D341Med (cell line): ENCODE data around the gene DMXL1.

Experiments
- DNase-seq: peaks from one replicate; pipeline ENCODE4 v3.0.0; 2012; ENCODE audit warnings: low spot score

Gene DMXL1

DNA sequence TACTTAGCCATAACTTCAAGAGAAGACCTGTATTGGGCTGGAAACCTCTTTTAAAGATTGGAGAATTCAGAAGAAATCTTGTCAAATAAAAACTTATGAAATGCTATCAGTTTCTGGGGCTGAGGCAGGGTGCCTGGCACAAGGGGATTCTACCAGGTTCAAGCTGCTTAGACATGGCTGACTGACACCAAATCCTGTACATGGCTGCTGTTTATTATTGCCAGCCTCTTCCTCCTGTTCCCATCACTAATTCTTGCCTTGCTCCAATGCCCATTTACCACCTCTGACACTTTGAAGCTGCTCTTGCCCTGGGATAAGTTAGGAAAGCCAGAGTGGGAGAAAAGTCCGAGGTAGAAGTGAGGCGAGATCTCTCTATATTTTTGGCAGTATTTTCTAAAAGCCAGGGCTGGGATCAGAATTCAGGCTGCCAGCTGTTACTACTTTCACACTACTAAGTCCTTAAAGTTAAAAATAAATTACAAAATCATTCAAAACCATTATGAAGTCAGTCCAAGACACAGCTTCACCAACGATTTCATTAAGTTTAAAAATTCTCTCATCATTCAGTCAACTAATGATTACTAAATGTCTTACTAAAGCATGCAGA, 218.7 kb downstream of the DMXL1 start:
- no peak for DNase-seq

DNA sequence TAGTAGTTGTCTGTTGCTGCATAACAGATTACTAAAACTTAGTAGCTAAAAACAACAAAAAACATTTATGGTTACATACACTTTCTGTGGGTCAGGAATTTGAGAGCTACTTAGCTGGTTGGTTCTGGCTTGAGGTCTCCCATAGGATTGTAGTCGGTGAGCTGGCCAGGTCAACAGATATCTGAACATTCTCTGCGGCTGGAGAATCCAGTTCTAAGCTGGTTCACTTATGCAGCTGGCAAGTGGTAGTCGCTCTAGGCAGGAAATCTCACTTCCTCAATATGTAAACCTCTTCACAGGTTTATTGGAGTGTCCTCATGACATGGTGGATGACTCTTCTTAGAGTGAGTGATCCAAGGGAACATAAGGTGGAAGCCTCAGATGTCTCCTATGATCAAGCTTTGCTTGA, 219.3 kb downstream of the DMXL1 start:
- DNase-seq = no peak

GRCh38 chr5:119290607-119291006, 219.7 kb downstream of the DMXL1 start:
- DNase-seq = no peak

DNA sequence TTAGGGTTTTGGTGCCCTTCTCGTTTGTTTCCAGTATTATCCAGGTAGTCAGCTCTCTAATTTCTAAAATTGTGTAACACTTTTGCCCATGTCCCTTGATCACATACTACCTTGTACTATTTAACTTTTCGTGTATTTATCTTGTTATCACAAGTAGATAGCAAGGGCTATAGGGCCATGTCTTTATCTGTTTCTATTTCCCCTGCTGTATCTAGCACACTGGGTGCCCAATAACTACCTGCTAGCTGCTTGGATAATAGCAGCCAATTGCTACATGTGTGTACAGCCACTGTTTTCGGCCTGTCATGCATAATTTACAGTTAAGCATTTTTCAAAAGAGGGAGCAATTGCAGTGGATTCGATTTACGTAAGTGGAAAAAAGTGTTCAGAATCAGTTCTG, 220.2 kb downstream of the DMXL1 start:
- DNase-seq = no peak

DNA sequence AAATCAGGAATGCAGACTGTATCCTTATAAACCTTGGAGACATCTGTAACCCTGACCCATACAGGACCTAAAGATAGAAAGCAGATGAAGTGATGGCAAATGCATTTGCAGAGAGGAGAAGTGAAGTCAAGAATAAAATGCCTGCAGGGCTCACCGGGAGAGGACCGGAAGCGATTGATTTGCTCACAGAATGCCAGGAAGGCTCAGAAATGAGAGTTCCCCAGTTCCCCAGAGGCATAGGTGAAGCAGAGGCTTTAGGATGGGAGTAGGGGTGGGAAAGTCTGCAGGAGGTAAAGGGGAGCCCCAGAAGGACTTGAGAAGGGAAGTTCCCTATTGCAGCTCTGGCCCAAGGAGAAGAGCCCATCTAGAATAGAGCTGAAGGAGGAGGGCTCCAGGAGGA, 221.0 kb downstream of the DMXL1 start:
- DNase-seq = no peak

DNA sequence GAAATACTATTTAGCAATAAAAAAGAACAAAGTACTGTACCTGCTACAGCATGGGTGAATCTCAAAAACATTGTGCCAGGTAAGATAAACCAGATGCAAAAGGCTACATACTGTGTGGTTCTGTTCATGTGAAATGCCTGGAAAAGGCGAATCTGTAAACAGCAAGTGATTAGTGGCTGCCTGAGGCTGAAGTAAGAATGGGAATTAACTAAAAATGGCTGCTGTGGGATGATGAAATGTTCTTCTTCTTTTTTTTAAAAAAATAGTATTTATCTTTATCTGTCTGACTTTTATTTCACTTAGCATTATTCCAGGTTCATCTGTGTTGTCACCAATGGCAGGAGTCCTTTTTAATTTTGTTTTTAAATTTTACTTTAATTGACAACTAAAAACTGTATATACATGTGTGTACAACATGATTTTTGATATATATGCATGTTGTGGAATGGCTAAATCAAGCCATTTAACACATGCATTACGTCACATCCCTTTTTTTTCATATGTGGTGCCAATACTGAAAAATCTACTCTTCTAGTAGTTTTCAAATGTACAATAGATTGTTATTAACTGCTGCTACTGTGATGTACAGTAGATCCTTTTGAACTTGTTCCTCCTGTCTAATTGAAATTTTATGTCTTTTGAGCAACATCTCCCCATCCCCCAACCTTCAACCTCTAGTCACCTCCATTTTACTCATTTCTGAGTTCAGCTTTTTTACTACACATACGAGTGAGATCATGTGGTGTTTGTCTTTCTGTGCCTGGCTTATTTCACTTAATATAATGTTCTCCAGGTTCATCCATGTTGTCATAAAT, 222.0 kb downstream of the DMXL1 start:
- DNase-seq = no peak

DNA sequence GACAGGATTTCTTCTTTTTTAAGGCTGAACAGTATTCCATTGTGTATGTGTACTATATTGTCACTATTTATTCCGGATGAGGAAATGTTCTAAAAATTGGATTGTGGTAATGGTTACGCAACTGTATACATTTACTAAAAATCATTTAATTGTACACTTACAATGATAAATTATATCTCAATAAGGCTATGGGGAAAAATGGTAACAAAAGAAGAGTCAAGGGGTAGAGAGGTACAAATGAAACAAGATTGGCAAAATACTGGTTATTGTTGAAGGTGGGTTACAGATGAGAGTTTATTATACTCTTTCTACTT, 222.6 kb downstream of the DMXL1 start:
- no peak for DNase-seq
